ENCODE measurements around the gene NFIB.

DNA sequence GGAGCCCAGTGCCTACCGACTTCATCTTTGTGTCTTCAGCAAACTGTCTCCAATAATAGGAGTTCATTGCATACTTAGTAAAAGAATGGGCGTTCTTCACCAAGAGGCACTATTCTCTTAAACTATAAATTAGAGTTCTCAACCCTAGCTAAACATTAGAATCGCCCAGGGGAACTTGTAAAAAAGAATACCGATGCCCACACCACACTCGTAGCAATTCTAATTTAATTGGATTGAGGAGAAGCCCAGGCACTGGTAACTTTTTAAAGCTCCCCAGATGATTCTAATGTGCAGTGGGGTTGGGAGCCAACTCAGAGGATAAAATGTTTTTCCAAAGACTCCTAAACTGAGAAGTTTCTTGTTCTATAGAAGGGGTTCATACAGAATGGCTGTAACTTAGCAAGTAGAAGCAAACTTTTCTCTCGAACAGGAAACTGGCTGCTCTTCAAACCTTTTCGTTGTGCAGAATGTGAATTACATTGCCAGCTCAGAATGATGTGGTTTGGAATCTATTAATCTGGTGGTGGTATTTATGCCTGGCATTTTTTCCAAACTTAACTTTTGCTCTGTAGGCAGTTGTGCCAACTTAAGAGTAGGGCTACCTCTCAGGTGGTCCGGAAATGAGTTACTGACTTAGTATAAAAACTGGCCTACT, 26.4 kb upstream of the NFIB start:
- TF ChIP-seq, protein P1, sequence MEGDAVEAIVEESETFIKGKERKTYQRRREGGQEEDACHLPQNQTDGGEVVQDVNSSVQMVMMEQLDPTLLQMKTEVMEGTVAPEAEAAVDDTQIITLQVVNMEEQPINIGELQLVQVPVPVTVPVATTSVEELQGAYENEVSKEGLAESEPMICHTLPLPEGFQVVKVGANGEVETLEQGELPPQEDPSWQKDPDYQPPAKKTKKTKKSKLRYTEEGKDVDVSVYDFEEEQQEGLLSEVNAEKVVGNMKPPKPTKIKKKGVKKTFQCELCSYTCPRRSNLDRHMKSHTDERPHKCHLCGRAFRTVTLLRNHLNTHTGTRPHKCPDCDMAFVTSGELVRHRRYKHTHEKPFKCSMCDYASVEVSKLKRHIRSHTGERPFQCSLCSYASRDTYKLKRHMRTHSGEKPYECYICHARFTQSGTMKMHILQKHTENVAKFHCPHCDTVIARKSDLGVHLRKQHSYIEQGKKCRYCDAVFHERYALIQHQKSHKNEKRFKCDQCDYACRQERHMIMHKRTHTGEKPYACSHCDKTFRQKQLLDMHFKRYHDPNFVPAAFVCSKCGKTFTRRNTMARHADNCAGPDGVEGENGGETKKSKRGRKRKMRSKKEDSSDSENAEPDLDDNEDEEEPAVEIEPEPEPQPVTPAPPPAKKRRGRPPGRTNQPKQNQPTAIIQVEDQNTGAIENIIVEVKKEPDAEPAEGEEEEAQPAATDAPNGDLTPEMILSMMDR (conservative IDR thresholded peaks at IDR 0.05 in 1 of 2, IDR thresholded peaks at IDR 0.05 in 1 of 2; ENCODE audit: extremely low read depth in 1 of 2, insufficient read depth in 1 of 2, low read depth in 1 of 2, low read length in 2 of 2): no peak
- no peak for TF ChIP-seq EZH2 (IDR thresholded peaks at IDR 0.05; ENCODE audit: borderline replicate concordance, low read length)

All from mammary epithelial cell (primary cell).